ENCODE measurements around the gene PAIP2.
A peak's percentile ranks its signal among the peaks of the same experiment; 100 is the strongest.

- peak; percentile 52; the same call in 1 of the 2 replicates for TF ChIP-seq POLR2AphosphoS5 (IDR thresholded peaks at IDR 0.05; ENCODE audit: low read depth, low read length)
- TF ChIP-seq POLR2A (IDR thresholded peaks at IDR 0.05; ENCODE audit: low read depth, low read length) = 0 out of 2 replicates have a peak, but pooled peaks have one; percentile 4
- TF ChIP-seq TAF1 (IDR thresholded peaks at IDR 0.05; ENCODE audit: borderline replicate concordance, low read depth, low read length) = no peak
Observed at GRCh38 chr5:139388198-139388821, 46.7 kb downstream of the PAIP2 start.

Measured in GM12892 (cell line).